Uterus (tissue), 2 donors: Measurements from ENCODE around the gene HOXA13.

ENCODE experiments used
- POLR2A ChIP-seq, 2 donors: fragments of 450-650 bp; IDR thresholded peaks; one replicate each; pipeline ENCODE4 v1.6.1; 2016; ENCODE audit warnings: antibody characterized with exemption in 2 of 2, mild to moderate bottlenecking in 1 of 2, moderate library complexity in 1 of 2
- TF ChIP-seq, protein P1 (sequence below), 4 experiments: fragments of 200-600 bp in 2 of 4; fragments of 450-650 bp in 2 of 4; sonication (generic) in 2 of 4; IDR thresholded peaks; one replicate each; pipeline ENCODE4 v1.5.1; 2016 to 2019; ENCODE audit warnings: antibody characterized with exemption in 4 of 4, mild to moderate bottlenecking in 2 of 4, moderate library complexity in 1 of 4

DNA sequence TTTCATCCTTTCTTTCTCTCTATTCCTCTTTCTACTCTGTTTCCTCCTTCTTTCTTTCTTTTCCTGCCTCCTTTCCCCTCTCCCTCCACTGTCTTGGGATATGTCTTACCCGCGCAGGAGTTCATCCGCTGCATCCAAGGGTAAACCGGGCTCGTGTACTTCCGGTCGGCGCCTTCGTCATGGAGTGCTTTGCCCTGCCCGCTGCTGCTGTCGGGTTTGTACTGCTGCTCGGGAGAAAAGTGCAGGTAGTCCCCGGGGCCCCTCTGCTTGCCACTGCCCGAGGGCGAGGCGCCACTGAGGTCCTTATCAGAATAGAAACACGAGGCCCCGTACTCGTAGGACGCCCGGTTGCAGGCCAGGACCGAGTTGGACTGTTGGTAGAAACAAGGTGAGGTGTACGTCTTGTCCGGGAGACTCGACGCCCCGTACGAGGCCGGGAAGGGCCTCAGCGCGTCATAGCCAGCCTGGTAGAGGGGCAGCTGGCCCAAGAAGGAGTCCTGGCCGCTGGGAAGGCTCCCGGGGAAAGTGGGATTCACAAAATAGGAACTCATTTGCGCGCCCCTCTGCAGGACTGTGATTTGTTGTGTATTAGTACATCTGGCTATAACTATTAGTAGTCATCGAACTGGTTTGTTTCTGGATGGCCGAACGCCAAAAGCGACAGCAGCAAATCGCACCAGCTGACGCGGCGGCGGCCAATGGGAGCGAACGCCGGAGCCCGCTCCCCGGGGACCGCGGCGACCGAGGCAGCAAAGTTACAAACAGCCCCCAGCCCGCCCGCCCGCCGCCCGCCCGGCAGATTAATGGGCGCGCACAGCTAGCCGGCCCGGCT lies 52.5 kb downstream of the HOXA13 start, which contains the start of gene HOXA6:
- TF ChIP-seq POLR2A (IDR thresholded peaks at IDR 0.05): no peak
- TF ChIP-seq, protein P1, sequence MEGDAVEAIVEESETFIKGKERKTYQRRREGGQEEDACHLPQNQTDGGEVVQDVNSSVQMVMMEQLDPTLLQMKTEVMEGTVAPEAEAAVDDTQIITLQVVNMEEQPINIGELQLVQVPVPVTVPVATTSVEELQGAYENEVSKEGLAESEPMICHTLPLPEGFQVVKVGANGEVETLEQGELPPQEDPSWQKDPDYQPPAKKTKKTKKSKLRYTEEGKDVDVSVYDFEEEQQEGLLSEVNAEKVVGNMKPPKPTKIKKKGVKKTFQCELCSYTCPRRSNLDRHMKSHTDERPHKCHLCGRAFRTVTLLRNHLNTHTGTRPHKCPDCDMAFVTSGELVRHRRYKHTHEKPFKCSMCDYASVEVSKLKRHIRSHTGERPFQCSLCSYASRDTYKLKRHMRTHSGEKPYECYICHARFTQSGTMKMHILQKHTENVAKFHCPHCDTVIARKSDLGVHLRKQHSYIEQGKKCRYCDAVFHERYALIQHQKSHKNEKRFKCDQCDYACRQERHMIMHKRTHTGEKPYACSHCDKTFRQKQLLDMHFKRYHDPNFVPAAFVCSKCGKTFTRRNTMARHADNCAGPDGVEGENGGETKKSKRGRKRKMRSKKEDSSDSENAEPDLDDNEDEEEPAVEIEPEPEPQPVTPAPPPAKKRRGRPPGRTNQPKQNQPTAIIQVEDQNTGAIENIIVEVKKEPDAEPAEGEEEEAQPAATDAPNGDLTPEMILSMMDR (IDR thresholded peaks at IDR 0.05): no peak
